PC-3 (cell line): ENCODE measurements around the gene CACNA1E. TPM values are rescaled to one million over a fixed set of nuclear protein-coding genes. Genes with fewer than 3 reads are reported as not detected.

Source experiments
- ATAC-seq: fragments of 200-7000 bp; cut with Tn5 transposase; 2 replicates; pipeline ENCODE4 v1.9.1; 2020; ENCODE audit warnings: mild to moderate bottlenecking, moderate library complexity
- BruUV-seq: library from RNA; stranded (reverse); fragments of 400-500 nt; replicated peaks from 2 replicates; lab custom pipeline; 2021; lab: Mats Ljungman, UMichigan
- CTCF ChIA-PET: fragments of 300-600 bp; sonication (Branson Sonifier 250); formaldehyde crosslinking; loops from one replicate; lab custom pipeline; 2022; ENCODE audit warnings: antibody characterized with exemption; lab: Charles Lee
- POLR2A ChIA-PET: fragments of 300-600 bp; sonication (Branson Sonifier 250); formaldehyde crosslinking; loops from one replicate; lab custom pipeline; 2022; ENCODE audit warnings: antibody characterized with exemption; ENCODE audit not compliant: unreplicated experiment; lab: Charles Lee
- DNase-seq: peaks from one replicate; pipeline ENCODE4 v3.0.0-alpha.2; 2015
- H2AFZ ChIP-seq: fragments of 300-600 bp; sonication (generic); 2 replicates; pipeline ENCODE4 v1.6.0; 2016; ENCODE audit warnings: antibody characterized with exemption, low read length
- H3F3A ChIP-seq: fragments of 300-600 bp; sonication (generic); one replicate; pipeline ENCODE4 v1.6.0; 2017; ENCODE audit warnings: antibody characterized with exemption, low read length, control low read depth, mild to moderate bottlenecking; ENCODE audit not compliant: unreplicated experiment
- H3K27ac ChIP-seq: fragments of 300-600 bp; sonication (generic); 2 replicates; pipeline ENCODE4 v1.5.1; 2016; ENCODE audit warnings: mild to moderate bottlenecking, low read length
- H3K27me3 ChIP-seq: fragments of 300-600 bp; sonication (generic); 2 replicates; pipeline ENCODE4 v1.6.1; 2016; ENCODE audit warnings: low read length, mixed read lengths
- H3K36me3 ChIP-seq: fragments of 300-600 bp; sonication (generic); 2 replicates; pipeline ENCODE4 v1.6.1; 2016; ENCODE audit warnings: low read depth, mixed run types, low read length, mixed read lengths
- H3K4me1 ChIP-seq: fragments of 300-600 bp; sonication (generic); 2 replicates; pipeline ENCODE4 v1.5.1; 2016; ENCODE audit warnings: low read length; ENCODE audit not compliant: insufficient read depth
- H3K4me2 ChIP-seq: fragments of 300-600 bp; sonication (generic); 2 replicates; pipeline ENCODE4 v1.6.0; 2016; ENCODE audit warnings: low read length
- H3K4me3 ChIP-seq: fragments of 300-600 bp; sonication (generic); 2 replicates; pipeline ENCODE4 v1.5.1; 2016; ENCODE audit warnings: mild to moderate bottlenecking, low read length, mixed read lengths
- H3K79me2 ChIP-seq: fragments of 300-600 bp; sonication (generic); 2 replicates; pipeline ENCODE4 v1.6.1; 2017; ENCODE audit warnings: low read length, mixed read lengths
- H3K9ac ChIP-seq: fragments of 300-600 bp; sonication (generic); 2 replicates; pipeline ENCODE4 v1.6.0; 2016; ENCODE audit warnings: mild to moderate bottlenecking, low read length
- H3K9me2 ChIP-seq: fragments of 300-600 bp; sonication (generic); replicated peaks from 2 replicates; pipeline ENCODE4 v1.6.1; 2016; ENCODE audit warnings: mixed run types, low read length, mixed read lengths
- H3K9me3 ChIP-seq: fragments of 300-600 bp; sonication (generic); 2 replicates; pipeline ENCODE4 v1.6.1; 2016; ENCODE audit warnings: low read length, mixed read lengths
- H4K20me1 ChIP-seq: fragments of 300-600 bp; sonication (generic); 2 replicates; pipeline ENCODE4 v1.6.1; 2016; ENCODE audit warnings: low read length, mixed read lengths
- CTCF ChIP-seq: fragments of 300-600 bp; sonication (generic); conservative IDR thresholded peaks from 2 replicates; pipeline ENCODE4 v1.5.1; 2017; ENCODE audit warnings: antibody characterized with exemption, low read depth, mild to moderate bottlenecking, low read length
- EZH2 ChIP-seq: fragments of 300-600 bp; sonication (generic); IDR thresholded peaks from one replicate; pipeline ENCODE4 v1.6.1; 2017; ENCODE audit warnings: antibody characterized with exemption, mild to moderate bottlenecking, low read length; ENCODE audit not compliant: unreplicated experiment
- EZH2phosphoT487 ChIP-seq: fragments of 300-600 bp; sonication (generic); IDR thresholded peaks from 2 replicates; pipeline ENCODE4 v1.6.1; 2018; ENCODE audit warnings: mild to moderate bottlenecking, antibody characterized with exemption, low read length, borderline replicate concordance
- intact Hi-C: fragments of 100-400 bp; cut with micrococcal nuclease; formaldehyde crosslinking; loops from 2 replicates; pipeline ENCODE4 v1.9.0; 2023
- total RNA-seq: library from RNA; depleted of rRNA; stranded (reverse); fragments of >200 nt; gene quantifications from 2 replicates; pipeline ENCODE4 v1.2.3, GENCODE V29; 2014

CACNA1E gene
- total RNA-seq, 1 experiment from 2014 or later: not detected

GRCh38 chr1:181469829-181470228, 13.5 kb upstream of the CACNA1E start:
- peak; percentile 64 for ATAC-seq
- no peaks in the 10 kb centered on the region for H3K9me2 ChIP-seq
- no peaks in the 10 kb centered on the region for H4K20me1 ChIP-seq
- ChIA-PET CTCF (no interaction called here), POLR2A (no interaction called here)
- no peak for TF ChIP-seq EZH2
- no peak for TF ChIP-seq CTCF
- TF ChIP-seq EZH2phosphoT487: no peak
- DNase-seq: peak; percentile 43
- H3F3A ChIP-seq: no peaks in the 10 kb centered on the region
- H2AFZ ChIP-seq: no peak overlapping the region
- H3K4me2 ChIP-seq: no peak overlapping the region
- no peaks in the 10 kb centered on the region for H3K4me1 ChIP-seq
- H3K79me2 ChIP-seq: no peaks in the 10 kb centered on the region
- no peaks in the 10 kb centered on the region for H3K36me3 ChIP-seq
- no peaks in the 10 kb centered on the region for H3K9me3 ChIP-seq
- no peak overlapping the region for H3K27ac ChIP-seq
- BruUV-seq: no TSS peak
- H3K4me3 ChIP-seq: no peak overlapping the region
- no peak overlapping the region for H3K9ac ChIP-seq
- H3K27me3 ChIP-seq: 0 out of 2 replicates have a peak, but pooled peaks cover 16% of the 10 kb centered on the region
- intact Hi-C loops: no loop called here

- H3K9me2 ChIP-seq: no peaks in the 10 kb centered on the region
- TF ChIP-seq EZH2 (no peak), EZH2phosphoT487 (no peak), CTCF (no peak)
- 0 out of 2 replicates have a peak, but pooled peaks cover 13% of the 10 kb centered on the region for H3K27me3 ChIP-seq
- H3K4me1 ChIP-seq: no peaks in the 10 kb centered on the region
- H3F3A ChIP-seq: no peaks in the 10 kb centered on the region
- no peak overlapping the region for H3K9ac ChIP-seq
- CTCF ChIA-PET: no interaction called here
- DNase-seq (no peak), ATAC-seq (no peak)
- intact Hi-C loops: no loop called here
- H3K36me3 ChIP-seq: no peaks in the 10 kb centered on the region
- no peaks in the 10 kb centered on the region for H3K79me2 ChIP-seq
- H3K4me2 ChIP-seq: no peak overlapping the region
- H3K27ac ChIP-seq: no peak overlapping the region
- POLR2A ChIA-PET: no interaction called here
- BruUV-seq: no TSS peak
- no peaks in the 10 kb centered on the region for H4K20me1 ChIP-seq
- no peaks in the 10 kb centered on the region for H3K9me3 ChIP-seq
- H2AFZ ChIP-seq: no peak overlapping the region
- H3K4me3 ChIP-seq: no peak overlapping the region
Observed at GRCh38 chr1:181475580-181475979, 7.7 kb upstream of the CACNA1E start.

GRCh38 chr1:181476581-181476980, 6.7 kb upstream of the CACNA1E start:
- ChIA-PET POLR2A (no interaction called here), CTCF (no interaction called here)

More at GRCh38 chr1:181476581-181476980, 6.7 kb upstream of the CACNA1E start:
- DNase-seq (no peak), ATAC-seq (no peak)
- no peak overlapping the region for H3K9ac ChIP-seq
- H2AFZ ChIP-seq: no peak overlapping the region
- 0 out of 2 replicates have a peak, but pooled peaks cover 13% of the 10 kb centered on the region for H3K27me3 ChIP-seq
- no peak overlapping the region for H3K4me3 ChIP-seq
- H3F3A ChIP-seq: no peaks in the 10 kb centered on the region
- no peaks in the 10 kb centered on the region for H3K4me1 ChIP-seq
- TF ChIP-seq EZH2: no peak
- H4K20me1 ChIP-seq: no peaks in the 10 kb centered on the region
- H3K9me3 ChIP-seq: no peaks in the 10 kb centered on the region
- no peak overlapping the region for H3K27ac ChIP-seq
- no peak overlapping the region for H3K4me2 ChIP-seq
- no TSS peak for BruUV-seq
- no peaks in the 10 kb centered on the region for H3K79me2 ChIP-seq
- H3K36me3 ChIP-seq: no peaks in the 10 kb centered on the region
- intact Hi-C loops: no loop called here
- H3K9me2 ChIP-seq: no peaks in the 10 kb centered on the region
